Measurements from ENCODE around the gene ZNF407.

- TF ChIP-seq CTCF (IDR thresholded peaks at IDR 0.05) (no peak), POLR2A (IDR thresholded peaks at IDR 0.05) (no peak)
These were observed 237.0 kb downstream of the ZNF407 start for GRCh38 chr18:74834424-74835309.
